Fibroblast of villous mesenchyme (primary cell): ENCODE data around the gene SLC26A5. TPM values are rescaled to one million over a fixed set of nuclear protein-coding genes. Genes with fewer than 3 reads are reported as not detected.

ENCODE experiments used
- DNase-seq: peaks from one replicate; pipeline ENCODE4 v3.0.0-alpha.2; 2010; ENCODE audit warnings: low read depth
- H3K4me3 ChIP-seq: 2 replicates; pipeline ENCODE4 v1.5.1; 2011; ENCODE audit warnings: low read depth, mild to moderate bottlenecking, low read length
- CTCF ChIP-seq: IDR thresholded peaks from 2 replicates; pipeline ENCODE4 v1.5.1; 2012; ENCODE audit warnings: low read depth, mild to moderate bottlenecking, low read length; ENCODE audit not compliant: insufficient read depth
- total RNA-seq: library from RNA; depleted of rRNA; stranded (reverse); fragments of >200 nt; gene quantifications from 2 replicates; pipeline ENCODE4 v1.2.3, GENCODE V29; 2012

Gene SLC26A5
- total RNA-seq, 1 donor: not detected

- no peak for TF ChIP-seq CTCF
- DNase-seq: no peak
These were observed 57.4 kb downstream of the SLC26A5 start for GRCh38 chr7:103388469-103389140.

GRCh38 chr7:103387242-103387641 lies 58.8 kb downstream of the SLC26A5 start:
- DNase-seq: no peak
- TF ChIP-seq CTCF: no peak
- no peak overlapping the region for H3K4me3 ChIP-seq

More at GRCh38 chr7:103388469-103389140, 57.4 kb downstream of the SLC26A5 start:
- no peak overlapping the region for H3K4me3 ChIP-seq

- DNase-seq: no peak
- H3K4me3 ChIP-seq: no peak overlapping the region
- no peak for TF ChIP-seq CTCF
These were observed 64.0 kb downstream of the SLC26A5 start for GRCh38 chr7:103382032-103382402.

GRCh38 chr7:103381280-103382031 lies 64.6 kb downstream of the SLC26A5 start:
- H3K4me3 ChIP-seq: no peak overlapping the region
- TF ChIP-seq CTCF: no peak
- DNase-seq: no peak

GRCh38 chr7:103380395-103381191 lies 65.4 kb downstream of the SLC26A5 start:
- H3K4me3 ChIP-seq: no peak overlapping the region
- no peak for DNase-seq
- no peak for TF ChIP-seq CTCF

GRCh38 chr7:103379270-103379975 lies 66.6 kb downstream of the SLC26A5 start:
- no peak for DNase-seq
- no peak overlapping the region for H3K4me3 ChIP-seq
- no peak for TF ChIP-seq CTCF
